HUES48 (cell line): ENCODE data around the gene KCTD10.

Experiments used
- H3K27ac ChIP-seq: one replicate; pipeline ENCODE4 v1.7.0; 2013; ENCODE audit warnings: low read depth, low read length, inconsistent platforms
- H3K27me3 ChIP-seq: 2 replicates; pipeline ENCODE4 v1.6.1; 2013; ENCODE audit warnings: mild to moderate bottlenecking, low read length; ENCODE audit not compliant: control insufficient read depth, insufficient read depth
- H3K36me3 ChIP-seq: 2 replicates; pipeline ENCODE4 v1.6.1; 2013; ENCODE audit warnings: low read length; ENCODE audit not compliant: control insufficient read depth, insufficient read depth
- H3K4me1 ChIP-seq: 2 replicates; pipeline ENCODE4 v1.6.1; 2013; ENCODE audit warnings: mild to moderate bottlenecking, low read length; ENCODE audit not compliant: control insufficient read depth, insufficient read depth
- H3K4me3 ChIP-seq: 2 replicates; pipeline ENCODE4 v1.5.1; 2013; ENCODE audit warnings: mild to moderate bottlenecking, low read depth, low read length
- H3K9ac ChIP-seq: 2 replicates; pipeline ENCODE4 v1.6.1; 2013; ENCODE audit warnings: mild to moderate bottlenecking, low read depth, low read length, moderate library complexity
- H3K9me3 ChIP-seq: 2 replicates; pipeline ENCODE4 v1.6.1; 2013; ENCODE audit warnings: low read length; ENCODE audit not compliant: control insufficient read depth, insufficient read depth

Gene KCTD10

GRCh38 chr12:109513051-109513450, 36.0 kb upstream of the KCTD10 start:
- Histone ChIP-seq H3K9me3 (no peaks in the 10 kb centered on the region), H3K27ac (no peak overlapping the region), H3K36me3 (peaks cover 62% of the 10 kb centered on the region), H3K4me1 (no peaks in the 10 kb centered on the region), H3K27me3 (no peaks in the 10 kb centered on the region), H3K9ac (no peak overlapping the region), H3K4me3 (no peak overlapping the region)

- H3K9me3 ChIP-seq, result no peaks in the 10 kb centered on the region
Observed at GRCh38 chr12:109512608-109513007, 35.5 kb upstream of the KCTD10 start.

GRCh38 chr12:109510196-109510595, 33.1 kb upstream of the KCTD10 start:
- Histone ChIP-seq H3K27ac (no peak overlapping the region), H3K4me1 (no peaks in the 10 kb centered on the region), H3K36me3 (peaks cover 67% of the 10 kb centered on the region), H3K9me3 (no peaks in the 10 kb centered on the region), H3K9ac (no peak overlapping the region), H3K4me3 (no peak overlapping the region), H3K27me3 (no peaks in the 10 kb centered on the region)

More at GRCh38 chr12:109512608-109513007, 35.5 kb upstream of the KCTD10 start:
- Histone ChIP-seq H3K27me3 (no peaks in the 10 kb centered on the region), H3K9ac (no peak overlapping the region), H3K4me3 (no peak overlapping the region), H3K36me3 (peaks cover 63% of the 10 kb centered on the region), H3K4me1 (no peaks in the 10 kb centered on the region), H3K27ac (no peak overlapping the region)

- no peak overlapping the region for H3K27ac ChIP-seq
- no peaks in the 10 kb centered on the region for H3K27me3 ChIP-seq
- H3K4me3 ChIP-seq, result no peak overlapping the region
- H3K9ac ChIP-seq, result no peak overlapping the region
- no peaks in the 10 kb centered on the region for H3K9me3 ChIP-seq
- no peaks in the 10 kb centered on the region for H3K4me1 ChIP-seq
- peaks cover 83% of the 10 kb centered on the region for H3K36me3 ChIP-seq
Observed at GRCh38 chr12:109504068-109504467, 27.0 kb upstream of the KCTD10 start.

- Histone ChIP-seq H3K4me3 (no peak overlapping the region), H3K27ac (no peak overlapping the region), H3K9ac (no peak overlapping the region), H3K36me3 (peaks cover 83% of the 10 kb centered on the region), H3K9me3 (no peaks in the 10 kb centered on the region), H3K27me3 (no peaks in the 10 kb centered on the region), H3K4me1 (no peaks in the 10 kb centered on the region)
Observed at GRCh38 chr12:109503611-109504010, 26.5 kb upstream of the KCTD10 start.

- H3K4me3 ChIP-seq, result no peak overlapping the region
Observed at GRCh38 chr12:109502332-109502731, 25.2 kb upstream of the KCTD10 start.

GRCh38 chr12:109501299-109501698, 24.2 kb upstream of the KCTD10 start:
- no peak overlapping the region for H3K9ac ChIP-seq
- no peak overlapping the region for H3K4me3 ChIP-seq
- H3K4me1 ChIP-seq, result no peaks in the 10 kb centered on the region
- no peaks in the 10 kb centered on the region for H3K27me3 ChIP-seq
- H3K9me3 ChIP-seq, result no peaks in the 10 kb centered on the region
- H3K27ac ChIP-seq, result no peak overlapping the region
- peaks cover 73% of the 10 kb centered on the region for H3K36me3 ChIP-seq

More at GRCh38 chr12:109502332-109502731, 25.2 kb upstream of the KCTD10 start:
- peaks cover 81% of the 10 kb centered on the region for H3K36me3 ChIP-seq
- no peak overlapping the region for H3K27ac ChIP-seq
- no peak overlapping the region for H3K9ac ChIP-seq
- no peaks in the 10 kb centered on the region for H3K9me3 ChIP-seq
- no peaks in the 10 kb centered on the region for H3K27me3 ChIP-seq
- no peaks in the 10 kb centered on the region for H3K4me1 ChIP-seq

- no peak overlapping the region for H3K27ac ChIP-seq
- no peaks in the 10 kb centered on the region for H3K27me3 ChIP-seq
- no peaks in the 10 kb centered on the region for H3K9me3 ChIP-seq
- peaks cover 70% of the 10 kb centered on the region for H3K36me3 ChIP-seq
- H3K4me3 ChIP-seq, result no peak overlapping the region
- H3K9ac ChIP-seq, result no peak overlapping the region
- H3K4me1 ChIP-seq, result no peaks in the 10 kb centered on the region
Observed at GRCh38 chr12:109500406-109501185, 23.5 kb upstream of the KCTD10 start.

- H3K36me3 ChIP-seq, result peaks cover 58% of the 10 kb centered on the region
- no peak overlapping the region for H3K9ac ChIP-seq
- H3K4me3 ChIP-seq, result no peak overlapping the region
- H3K4me1 ChIP-seq, result no peaks in the 10 kb centered on the region
- H3K27me3 ChIP-seq, result no peaks in the 10 kb centered on the region
- no peak overlapping the region for H3K27ac ChIP-seq
- H3K9me3 ChIP-seq, result no peaks in the 10 kb centered on the region
Observed at GRCh38 chr12:109497675-109498074, 20.6 kb upstream of the KCTD10 start.

- Histone ChIP-seq H3K4me3 (no peak overlapping the region), H3K9ac (no peak overlapping the region), H3K36me3 (peaks cover 54% of the 10 kb centered on the region), H3K27me3 (no peaks in the 10 kb centered on the region), H3K9me3 (no peaks in the 10 kb centered on the region), H3K27ac (no peak overlapping the region), H3K4me1 (no peaks in the 10 kb centered on the region)
Observed at GRCh38 chr12:109496306-109496705, 19.2 kb upstream of the KCTD10 start.

- no peak overlapping the region for H3K9ac ChIP-seq
- H3K4me1 ChIP-seq, result no peaks in the 10 kb centered on the region
- peaks cover 59% of the 10 kb centered on the region for H3K36me3 ChIP-seq
- no peaks in the 10 kb centered on the region for H3K9me3 ChIP-seq
- H3K4me3 ChIP-seq, result no peak overlapping the region
- no peaks in the 10 kb centered on the region for H3K27me3 ChIP-seq
- no peak overlapping the region for H3K27ac ChIP-seq
Observed at GRCh38 chr12:109495012-109495411, 17.9 kb upstream of the KCTD10 start.
